ENCODE measurements around the gene TMEM196.

The TMEM196 gene

GRCh38 chr7:19744075-19744474, 29.3 kb downstream of the TMEM196 start:
- Histone ChIP-seq H3K79me2 (ENCODE audit: control insufficient read depth, low read length) (no peaks in the 10 kb centered on the region), H3K4me1 (ENCODE audit: control insufficient read depth, low read length) (no peaks in the 10 kb centered on the region), H3K9me3 (ENCODE audit: control insufficient read depth, insufficient read depth, low read length) (no peaks in the 10 kb centered on the region), H3F3A (ENCODE audit: control insufficient read depth, insufficient read depth) (no peaks in the 10 kb centered on the region), H3K36me3 (ENCODE audit: control insufficient read depth, low read length) (no peaks in the 10 kb centered on the region), H3K4me2 (ENCODE audit: low read length) (no peak overlapping the region), H4K20me1 (ENCODE audit: control insufficient read depth, insufficient read depth, low read depth, low read length) (no peaks in the 10 kb centered on the region), H3K27ac (ENCODE audit: low read depth, low read length) (no peak overlapping the region), H3K27me3 (ENCODE audit: control insufficient read depth, low read length) (peaks cover 6% of the 10 kb centered on the region; the same call in 1 of the 2 replicates), H3K4me3 (ENCODE audit: low read length) (no peak overlapping the region), H3K9me2 (replicated peaks; ENCODE audit: control insufficient read depth, low read length) (no peaks in the 10 kb centered on the region)
- TF ChIP-seq EZH2phosphoT487 (IDR thresholded peaks at IDR 0.05; ENCODE audit: borderline replicate concordance, low read length) = no peak
- no peak for TF ChIP-seq CTCF (IDR thresholded peaks at IDR 0.05; ENCODE audit: low read depth, low read length, poor library complexity, severe bottlenecking)

- H3K27me3 ChIP-seq (ENCODE audit: control insufficient read depth, low read length) = 0 out of 2 replicates have a peak, but pooled peaks cover 10% of the 10 kb centered on the region
- H3K27ac ChIP-seq (ENCODE audit: low read depth, low read length) = no peak overlapping the region
- H3K4me2 ChIP-seq (ENCODE audit: low read length) = no peak overlapping the region
- no peak overlapping the region for H3K4me3 ChIP-seq (ENCODE audit: low read length)
- H3K4me1 ChIP-seq (ENCODE audit: control insufficient read depth, low read length) = no peaks in the 10 kb centered on the region
- H3K36me3 ChIP-seq (ENCODE audit: control insufficient read depth, low read length) = no peaks in the 10 kb centered on the region
- H3K79me2 ChIP-seq (ENCODE audit: control insufficient read depth, low read length) = no peaks in the 10 kb centered on the region
- no peaks in the 10 kb centered on the region for H3K9me3 ChIP-seq (ENCODE audit: control insufficient read depth, insufficient read depth, low read length)
- no peaks in the 10 kb centered on the region for H3F3A ChIP-seq (ENCODE audit: control insufficient read depth, insufficient read depth)
- TF ChIP-seq CTCF (IDR thresholded peaks at IDR 0.05; ENCODE audit: low read depth, low read length, poor library complexity, severe bottlenecking) (no peak), EZH2phosphoT487 (IDR thresholded peaks at IDR 0.05; ENCODE audit: borderline replicate concordance, low read length) (no peak)
- H4K20me1 ChIP-seq (ENCODE audit: control insufficient read depth, insufficient read depth, low read depth, low read length) = no peaks in the 10 kb centered on the region
- no peaks in the 10 kb centered on the region for H3K9me2 ChIP-seq (replicated peaks; ENCODE audit: control insufficient read depth, low read length)
These were observed 44.7 kb downstream of the TMEM196 start for GRCh38 chr7:19728716-19729115.

GRCh38 chr7:19725770-19726169, 47.6 kb downstream of the TMEM196 start:
- H3K4me1 ChIP-seq (ENCODE audit: control insufficient read depth, low read length) = no peaks in the 10 kb centered on the region
- TF ChIP-seq EZH2phosphoT487 (IDR thresholded peaks at IDR 0.05; ENCODE audit: borderline replicate concordance, low read length) (no peak), CTCF (IDR thresholded peaks at IDR 0.05; ENCODE audit: low read depth, low read length, poor library complexity, severe bottlenecking) (no peak)

More at GRCh38 chr7:19725770-19726169, 47.6 kb downstream of the TMEM196 start:
- Histone ChIP-seq H3F3A (ENCODE audit: control insufficient read depth, insufficient read depth) (no peaks in the 10 kb centered on the region), H3K79me2 (ENCODE audit: control insufficient read depth, low read length) (no peaks in the 10 kb centered on the region), H4K20me1 (ENCODE audit: control insufficient read depth, insufficient read depth, low read depth, low read length) (no peaks in the 10 kb centered on the region), H3K9me2 (replicated peaks; ENCODE audit: control insufficient read depth, low read length) (no peaks in the 10 kb centered on the region), H3K9me3 (ENCODE audit: control insufficient read depth, insufficient read depth, low read length) (no peaks in the 10 kb centered on the region), H3K27me3 (ENCODE audit: control insufficient read depth, low read length) (0 out of 2 replicates have a peak, but pooled peaks cover 10% of the 10 kb centered on the region), H3K4me2 (ENCODE audit: low read length) (no peak overlapping the region), H3K4me3 (ENCODE audit: low read length) (no peak overlapping the region), H3K27ac (ENCODE audit: low read depth, low read length) (no peak overlapping the region), H3K36me3 (ENCODE audit: control insufficient read depth, low read length) (no peaks in the 10 kb centered on the region)
